Heart right ventricle (tissue), 16 donors: ENCODE measurements around the gene PTP4A1. TPM values are rescaled to one million over a fixed set of nuclear protein-coding genes. Genes with fewer than 3 reads are reported as not detected.
A peak's percentile ranks its signal among the peaks of the same experiment; 100 is the strongest.

Source experiments
- ATAC-seq, 8 donors: fragments of 200-7000 bp; cut with Tn5 transposase; one replicate each; pipeline ENCODE4 v1.9.1; 2020; ENCODE audit warnings: mild to moderate bottlenecking in 8 of 8, moderate library complexity in 8 of 8, moderate number of reproducible peaks in 1 of 8
- DNase-seq, 2 donors: peaks; one replicate each; pipeline ENCODE4 v3.0.0-alpha.2; 2020
- H3K27ac ChIP-seq, 10 donors: fragments of 200-600 bp; sonication (generic) in 2 of 10; one replicate each; pipeline versions ENCODE4 v1.5.0 to v1.8.0; 2020 to 2022; ENCODE audit warnings: mild to moderate bottlenecking in 3 of 10
- H3K27me3 ChIP-seq, 7 donors: fragments of 200-600 bp; one replicate each; pipeline ENCODE4 v1.8.0; 2021 to 2022; ENCODE audit warnings: mild to moderate bottlenecking in 2 of 7
- H3K36me3 ChIP-seq, 9 donors: fragments of 200-600 bp; sonication (generic) in 1 of 9; one replicate each; pipeline versions ENCODE4 v1.5.0 to v1.8.0; 2020 to 2022; ENCODE audit warnings: mild to moderate bottlenecking in 2 of 9
- H3K4me1 ChIP-seq, 9 donors: fragments of 200-600 bp; sonication (generic) in 1 of 9; one replicate each; pipeline versions ENCODE4 v1.5.0 to v1.8.0; 2020 to 2022; ENCODE audit warnings: mild to moderate bottlenecking in 4 of 9
- H3K4me3 ChIP-seq, 10 donors: fragments of 200-600 bp; sonication (generic) in 2 of 10; one replicate each; pipeline versions ENCODE4 v1.5.0 to v1.8.0; 2020 to 2022; ENCODE audit warnings: mild to moderate bottlenecking in 7 of 10, moderate library complexity in 2 of 10
- H3K9me3 ChIP-seq, 11 donors: fragments of 200-600 bp in 10 of 11; sonication (generic) in 2 of 11; one replicate each; pipeline versions ENCODE4 v1.5.0 to v1.8.0; 2013 to 2022; ENCODE audit warnings: mild to moderate bottlenecking in 2 of 11, control low read depth in 1 of 11, moderate library complexity in 1 of 11
- WGBS, 2 donors: extraction: QIAGEN DNeasy Blood & Tissue Kit; methylation state at CpG; one replicate each; pipeline ENCODE4 v1.1.7; 2013; ENCODE audit warnings: inconsistent platforms in 1 of 2; 5-methylcytosine and 5-hydroxymethylcytosine counted together
- intact Hi-C, 10 donors: fragments of 100-400 bp; cut with DNase I; formaldehyde crosslinking; loops; one replicate each; pipeline versions ENCODE4 v1.11.1 to v1.14.2; 2022
- polyA plus RNA-seq, 2 donors: library from polyadenylated mRNA; stranded (reverse); fragments of 200-250 nt; gene quantifications; one replicate each; pipeline ENCODE4 v1.2.3, GENCODE V29; 2013
- total RNA-seq, 10 donors: library from RNA; stranded (reverse); fragmentation: NEBNext Ultra II Directional in 3 of 10; extraction: Animal tissue kit (Norgen Biotek cat#: 25700) in 3 of 10; gene quantifications; one replicate each; pipeline versions ENCODE4 v1.2.1 to v1.2.4, GENCODE V29; 2021 to 2023
- TF ChIP-seq, protein P1 (sequence below), 9 donors: fragments of 200-600 bp; sonication (generic) in 2 of 9; IDR thresholded peaks; one replicate each; pipeline versions ENCODE4 v1.5.0 to v1.8.0; 2021 to 2022; ENCODE audit warnings: antibody characterized with exemption in 9 of 9, mild to moderate bottlenecking in 5 of 9, moderate library complexity in 1 of 9
- donor health status: Arrhythmogenic right ventricular cardiomyopathy.
- donor health status: ischemic (EF 13 %, LVEDD 7.1; RV severe dilation, severe dysfunction).
- donor health status: healthy with polysubstance abuse.
- donor health status: DM: no; HTN: yes; CAD: no.
- donor health status: DM: no; HTN: no; CAD: no.
- donor health status: ischemic (EF 25% LVEDD 6.9; RV normal size, moderate dysfunction).
- donor health status: ischemic (EF 25% LVEDD 5.7; RV mildly dilated, moderate dysfunction).
- donor health status: healthy.
- donor health status: DM: yes; HTN: yes; CAD: no.
- donor health status: Ischemic cardiomyopathy.
- donor health status: ischemic (EF 35%, LVEDD 5.7; RV mildly dilated, moderate dysfunction).
- donor health status: nonischemic (EF 11% LVEDD 7.7; RV severe dilation, severe dysfunction).
- donor health status: DM: yes; HTN: yes; CAD: no.
- donor health status: PGD.
- donor health status: ischemic (EF 29% LVEDD 5.4; RV normal size, mild dysfunction).
- donor health status: nonischemic (EF 23%, LVEDD 6.1; RV moderate dilation, normal function).

Gene PTP4A1
- total and polyA plus RNA-seq, 12 donors = 2.6 to 69.9 (median 49.8) TPM

DNA sequence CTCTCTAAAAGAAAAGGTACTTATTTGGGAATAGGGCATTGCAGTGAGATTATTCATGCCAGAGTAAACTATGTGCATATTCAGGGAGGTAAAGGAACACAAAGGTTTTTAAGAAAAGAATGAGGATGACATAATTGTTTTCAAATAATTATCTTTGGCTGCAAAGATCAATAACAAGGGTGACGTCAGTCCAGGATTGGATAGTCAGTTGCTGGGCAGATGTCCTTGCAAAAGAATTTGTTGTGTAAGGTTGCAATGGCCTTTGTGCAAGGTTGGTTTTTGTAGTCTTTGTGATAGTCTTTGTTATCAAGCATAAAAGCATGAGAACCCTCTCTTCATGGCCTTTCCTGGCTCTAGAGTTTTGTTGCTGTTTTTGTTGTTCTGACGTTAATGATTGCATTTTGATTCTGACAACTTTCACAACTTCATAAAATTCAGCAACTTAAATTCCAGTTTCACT is 17.7 kb downstream of the PTP4A1 start:
- WGBS, 2 donors = 64 to 70% methylated on average over 2 of the region's 2 CpGs

DNA sequence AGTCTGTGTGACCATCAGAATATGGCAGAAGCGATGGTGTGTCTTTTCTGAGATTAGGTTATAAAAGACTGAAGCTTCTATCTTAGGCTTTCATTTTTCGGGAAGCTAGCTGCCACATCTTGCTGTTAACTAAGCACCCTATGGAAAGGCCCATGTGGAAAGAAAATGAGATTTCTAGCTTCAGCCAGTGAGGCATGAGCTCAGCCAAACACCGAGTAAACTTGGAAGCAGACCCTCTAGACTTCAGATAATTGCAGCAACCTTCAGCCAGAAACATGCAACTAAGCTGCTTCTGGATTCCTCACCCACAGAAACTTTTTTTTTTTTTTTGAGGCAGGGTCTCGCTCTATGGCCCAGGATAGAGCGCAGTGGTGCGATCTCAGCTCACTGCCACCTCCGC is 20.6 kb downstream of the PTP4A1 start:
- Histone ChIP-seq H3K27ac (no peak overlapping the region), H3K9me3 (no peaks in the 10 kb centered on the region), H3K27me3 (peaks cover 0 to 8% (median 0%) of the 10 kb centered on the region in 7 donors), H3K4me1 (peaks cover 0 to 3% (median under 1%) of the 10 kb centered on the region in 9 donors), H3K4me3 (no peak overlapping the region), H3K36me3 (no peaks in the 10 kb centered on the region)
- WGBS, 2 donors = 92 to 93% methylated on average over 7 of the region's 7 CpGs
- DNase-seq (no peak), ATAC-seq (no peak)
- TF ChIP-seq, protein P1, sequence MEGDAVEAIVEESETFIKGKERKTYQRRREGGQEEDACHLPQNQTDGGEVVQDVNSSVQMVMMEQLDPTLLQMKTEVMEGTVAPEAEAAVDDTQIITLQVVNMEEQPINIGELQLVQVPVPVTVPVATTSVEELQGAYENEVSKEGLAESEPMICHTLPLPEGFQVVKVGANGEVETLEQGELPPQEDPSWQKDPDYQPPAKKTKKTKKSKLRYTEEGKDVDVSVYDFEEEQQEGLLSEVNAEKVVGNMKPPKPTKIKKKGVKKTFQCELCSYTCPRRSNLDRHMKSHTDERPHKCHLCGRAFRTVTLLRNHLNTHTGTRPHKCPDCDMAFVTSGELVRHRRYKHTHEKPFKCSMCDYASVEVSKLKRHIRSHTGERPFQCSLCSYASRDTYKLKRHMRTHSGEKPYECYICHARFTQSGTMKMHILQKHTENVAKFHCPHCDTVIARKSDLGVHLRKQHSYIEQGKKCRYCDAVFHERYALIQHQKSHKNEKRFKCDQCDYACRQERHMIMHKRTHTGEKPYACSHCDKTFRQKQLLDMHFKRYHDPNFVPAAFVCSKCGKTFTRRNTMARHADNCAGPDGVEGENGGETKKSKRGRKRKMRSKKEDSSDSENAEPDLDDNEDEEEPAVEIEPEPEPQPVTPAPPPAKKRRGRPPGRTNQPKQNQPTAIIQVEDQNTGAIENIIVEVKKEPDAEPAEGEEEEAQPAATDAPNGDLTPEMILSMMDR (IDR thresholded peaks at IDR 0.05) = no peak
- intact Hi-C loops = loop anchor here in 3 of 10 donors (10.0 kb wide), 1 partner anchor 238 kb away; no protein-coding TSS in a partner anchor

More for the DNA sequence above, 17.7 kb downstream of the PTP4A1 start:
- TF ChIP-seq, protein P1 (IDR thresholded peaks at IDR 0.05) = no peak
- Histone ChIP-seq H3K36me3 (no peaks in the 10 kb centered on the region), H3K4me3 (no peak overlapping the region), H3K27me3 (no peaks in the 10 kb centered on the region), H3K9me3 (no peaks in the 10 kb centered on the region), H3K4me1 (no peaks in the 10 kb centered on the region), H3K27ac (no peak overlapping the region)
- no peak for DNase-seq
- intact Hi-C loops = loop anchor here in 4 of 10 donors (10.0 kb wide), 1 partner anchor 235 kb away; no protein-coding TSS in a partner anchor
- ATAC-seq = no peak

DNA sequence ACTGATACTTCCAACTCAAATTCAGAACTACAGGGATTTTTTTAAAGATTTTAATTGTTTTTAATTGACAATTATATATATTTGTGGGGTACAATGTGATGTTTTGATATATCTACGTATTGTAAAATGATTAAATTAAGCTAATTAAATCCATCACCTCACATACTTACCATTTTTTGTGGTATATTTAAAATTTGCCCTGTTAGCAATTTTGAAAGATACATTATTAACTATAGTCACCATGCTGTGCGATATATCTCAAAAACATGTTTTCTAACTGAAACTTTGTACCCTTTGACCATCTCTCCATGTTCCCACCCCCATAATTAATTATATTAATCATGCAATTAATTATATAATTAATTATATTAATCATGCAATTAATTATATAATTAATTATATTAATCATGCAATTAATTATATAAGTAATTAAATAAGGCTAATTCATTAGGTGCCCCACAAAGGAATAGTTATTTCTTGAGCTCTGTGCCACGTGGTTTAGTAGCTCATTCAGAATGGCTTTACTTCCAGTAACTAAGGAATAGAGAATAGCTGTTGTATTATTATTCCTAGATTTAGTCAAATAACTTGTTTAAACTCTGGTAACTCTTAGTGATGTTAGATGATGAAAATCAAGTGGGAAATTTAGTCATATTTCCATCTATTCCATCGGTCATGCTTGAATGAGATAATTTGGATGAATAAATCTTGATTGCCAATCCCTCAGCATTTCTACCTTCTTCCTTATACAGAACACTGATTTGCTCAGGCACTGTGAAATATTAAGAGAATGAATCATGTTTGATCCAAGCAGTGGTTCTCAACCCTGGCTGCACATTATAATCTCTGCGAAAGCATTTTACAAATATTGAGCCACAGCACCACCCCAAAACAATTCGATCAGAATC is 25.1 kb downstream of the PTP4A1 start:
- Histone ChIP-seq H3K36me3 (no peaks in the 10 kb centered on the region), H3K9me3 (no peaks in the 10 kb centered on the region), H3K27ac (no peak overlapping the region), H3K27me3 (peaks cover 0 to 8% (median 0%) of the 10 kb centered on the region in 7 donors), H3K4me3 (peak overlapping the region in 7 of 10 donors; percentile 30 to 61 (median 57)), H3K4me1 (peaks cover 0 to 16% (median 6%) of the 10 kb centered on the region in 9 donors)
- 54 to 56% methylated on average over 6 of the region's 6 CpGs for WGBS, 2 donors
- TF ChIP-seq, protein P1 (IDR thresholded peaks at IDR 0.05) = no peak
- intact Hi-C loops = loop anchor here in 9 of 10 donors (1.0 to 10.0 kb wide), 5 partner anchors 35 to 243 kb away; no protein-coding TSS in a partner anchor
- ATAC-seq (no peak), DNase-seq (no peak)
